HG03095 (cell line): Measurements from ENCODE around the gene ZSCAN29.

Experiments used
- ATAC-seq: cut with Tn5 transposase; IDR thresholded peaks from one replicate; pipeline ENCODE4 v1.9.1; 2021; ENCODE audit warnings: moderate library complexity; ENCODE audit not compliant: unreplicated experiment

The ZSCAN29 gene

GRCh38 chr15:43352693-43353382 is 18.0 kb downstream of the ZSCAN29 start:
- ATAC-seq: no peak

GRCh38 chr15:43347114-43347513 is 23.7 kb downstream of the ZSCAN29 start:
- no peak for ATAC-seq

GRCh38 chr15:43346305-43346704 is 24.5 kb downstream of the ZSCAN29 start:
- no peak for ATAC-seq

DNA sequence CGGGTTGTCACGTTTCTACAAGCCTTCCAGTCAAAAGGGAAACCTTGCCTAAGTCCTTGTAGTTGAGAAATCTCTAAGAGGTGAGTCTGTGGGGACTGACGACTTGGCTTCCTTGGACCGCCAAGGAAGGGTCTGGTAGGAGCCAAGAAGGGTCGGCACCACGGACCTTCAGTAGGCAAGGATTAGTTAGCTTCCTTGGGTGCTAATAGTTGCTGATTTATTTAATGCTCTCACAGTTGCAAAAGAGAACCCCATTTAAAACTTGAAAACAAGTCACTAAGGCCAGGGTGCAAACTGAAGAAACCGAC is 40.1 kb downstream of the ZSCAN29 start:
- ATAC-seq: peak; percentile 21

DNA sequence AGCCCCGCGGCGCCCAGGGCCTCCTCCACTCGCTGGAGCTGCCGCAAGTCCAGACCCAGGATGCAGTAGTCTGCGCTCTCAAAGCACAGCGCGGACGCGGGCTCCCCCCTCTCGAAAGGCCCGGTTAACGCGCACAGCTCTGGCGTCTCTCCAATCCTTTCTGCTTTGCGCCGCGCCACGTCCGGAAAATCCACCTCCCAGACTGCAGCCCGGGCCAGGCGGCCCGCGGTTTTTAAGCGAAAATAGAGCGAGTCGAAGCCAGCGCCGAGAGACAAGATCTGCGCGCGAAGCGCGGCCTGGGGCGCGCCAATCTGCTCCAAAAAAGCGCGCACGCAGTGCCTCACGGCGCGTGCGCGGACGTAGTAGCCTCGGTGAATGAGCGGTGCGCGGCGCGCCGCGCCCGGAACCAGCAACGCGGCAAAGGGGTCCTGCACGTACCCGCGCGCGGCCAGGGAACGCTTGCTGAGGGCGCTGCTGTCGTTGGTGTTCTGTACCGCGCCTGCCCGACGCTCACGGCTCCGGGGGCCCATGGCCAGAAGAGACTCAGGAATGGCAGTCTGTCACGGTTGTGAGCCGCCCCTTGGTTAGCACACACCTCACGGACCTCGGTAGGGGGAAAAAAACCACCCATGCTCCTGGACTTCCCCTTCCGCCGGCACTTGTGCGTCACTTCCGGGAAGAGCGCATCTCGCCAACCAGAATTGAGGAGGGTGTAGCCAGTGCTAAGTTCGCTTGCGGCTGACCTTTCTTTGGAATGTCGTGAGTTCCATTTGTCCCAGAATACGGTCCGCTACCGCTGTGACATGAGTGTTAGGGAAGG is 40.7 kb downstream of the ZSCAN29 start, which contains the start of gene LCMT2:
Gene LCMT2, minus strand, starts transcription at position 614 of the 820 bp plus-strand sequence. Its CDS starts 84 bp downstream, at position 530.
- ATAC-seq: peak; percentile 76

GRCh38 chr15:43329217-43329959 is 41.5 kb downstream of the ZSCAN29 start:
- no peak for ATAC-seq

DNA sequence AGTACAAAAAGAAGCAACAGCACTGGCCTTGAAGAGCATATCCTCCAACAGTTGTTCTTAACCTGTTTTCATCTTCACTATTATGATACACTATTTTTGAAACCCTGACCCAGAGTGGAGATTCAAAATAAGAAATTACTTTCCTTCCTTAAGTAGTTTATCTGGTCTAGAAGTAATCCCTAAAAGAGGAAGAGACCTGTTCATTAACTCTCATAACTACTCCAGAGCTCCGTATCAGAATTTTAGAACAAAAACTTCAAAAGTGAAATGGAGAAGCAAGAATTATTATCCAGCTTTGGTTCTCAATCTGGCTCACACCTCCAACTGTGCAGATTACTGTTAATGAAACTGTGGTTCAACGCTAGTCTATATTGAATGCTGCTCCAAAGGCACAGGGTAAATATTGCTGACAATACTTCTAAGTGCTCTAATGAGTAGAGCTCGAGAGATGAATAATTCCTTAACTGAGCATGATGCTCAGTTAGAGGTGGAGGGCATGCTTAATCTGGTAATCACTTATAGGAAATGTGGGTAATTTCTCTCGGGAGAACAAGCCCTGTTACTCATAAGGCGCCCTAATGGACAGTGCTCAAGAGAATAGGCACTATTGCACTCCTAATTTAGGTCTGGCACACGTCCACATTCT is 45.7 kb downstream of the ZSCAN29 start:
- ATAC-seq: no peak

- no peak for ATAC-seq
Observed at GRCh38 chr15:43318990-43319771, 51.7 kb downstream of the ZSCAN29 start.

- no peak for ATAC-seq
Observed at GRCh38 chr15:43317566-43318184, 53.2 kb downstream of the ZSCAN29 start.

DNA sequence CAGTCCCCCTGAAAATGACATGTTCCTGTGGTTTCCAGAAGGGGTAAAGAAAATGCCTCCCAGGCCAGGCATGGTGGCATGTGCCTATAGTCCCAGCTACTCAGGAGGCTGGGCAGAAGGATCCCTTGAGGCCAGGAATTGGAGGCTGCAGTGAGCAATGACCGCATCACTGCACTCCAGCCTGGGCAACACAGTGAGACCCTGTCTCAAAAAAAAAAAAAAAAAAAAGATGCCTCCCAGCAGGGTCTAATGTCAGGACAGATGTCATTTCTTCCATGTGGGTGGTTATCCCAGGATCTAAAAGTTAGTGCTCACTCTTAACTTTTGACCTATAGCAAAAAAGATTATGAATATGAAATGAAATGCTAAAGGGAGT is 53.9 kb downstream of the ZSCAN29 start:
- no peak for ATAC-seq

GRCh38 chr15:43316016-43316970 is 54.5 kb downstream of the ZSCAN29 start:
- no peak for ATAC-seq

- ATAC-seq: no peak
Observed at GRCh38 chr15:43314171-43314570, 56.7 kb downstream of the ZSCAN29 start.

DNA sequence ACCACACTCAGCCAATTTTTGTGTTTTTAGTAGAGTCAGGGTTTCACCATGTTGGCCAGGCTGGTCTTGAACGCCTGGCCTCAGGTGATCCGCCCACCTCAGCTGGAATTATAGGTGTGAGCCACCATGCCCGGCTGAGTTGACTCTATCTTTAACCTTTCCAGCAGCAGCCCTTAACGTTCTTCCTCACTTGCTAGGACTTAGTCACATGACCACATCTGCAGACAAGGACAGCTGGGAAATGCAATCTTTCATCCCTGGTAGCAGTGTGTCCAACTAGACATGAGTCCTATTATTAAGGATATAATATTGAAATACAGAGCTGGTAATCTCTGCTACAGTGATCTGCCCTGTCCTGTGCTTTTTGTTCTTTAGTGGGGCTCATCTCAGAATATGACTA is 58.5 kb downstream of the ZSCAN29 start:
- ATAC-seq: no peak
